Mesenteric fat pad (tissue), 1 donor: ENCODE measurements around the gene FGF19. TPM values are rescaled to one million over a fixed set of nuclear protein-coding genes. Genes with fewer than 3 reads are reported as not detected.

Experiments used
- DNase-seq: peaks from one replicate; pipeline ENCODE4 v3.0.0-alpha.2; 2020; ENCODE audit warnings: low spot score
- total RNA-seq: library from RNA; stranded (reverse); fragmentation: NEBNext Ultra II Directional; extraction: Animal tissue kit (Norgen Biotek cat#: 25700); gene quantifications from one replicate; pipeline ENCODE4 v1.2.1, GENCODE V29; 2021
- donor health status: DM: yes; HTN: yes; CAD: no.

The FGF19 gene
- total RNA-seq, 1 donor from 2014 or later, result not detected

- no peak for DNase-seq
Measured at GRCh38 chr11:69718147-69718546, 14.3 kb upstream of the FGF19 start.

DNA sequence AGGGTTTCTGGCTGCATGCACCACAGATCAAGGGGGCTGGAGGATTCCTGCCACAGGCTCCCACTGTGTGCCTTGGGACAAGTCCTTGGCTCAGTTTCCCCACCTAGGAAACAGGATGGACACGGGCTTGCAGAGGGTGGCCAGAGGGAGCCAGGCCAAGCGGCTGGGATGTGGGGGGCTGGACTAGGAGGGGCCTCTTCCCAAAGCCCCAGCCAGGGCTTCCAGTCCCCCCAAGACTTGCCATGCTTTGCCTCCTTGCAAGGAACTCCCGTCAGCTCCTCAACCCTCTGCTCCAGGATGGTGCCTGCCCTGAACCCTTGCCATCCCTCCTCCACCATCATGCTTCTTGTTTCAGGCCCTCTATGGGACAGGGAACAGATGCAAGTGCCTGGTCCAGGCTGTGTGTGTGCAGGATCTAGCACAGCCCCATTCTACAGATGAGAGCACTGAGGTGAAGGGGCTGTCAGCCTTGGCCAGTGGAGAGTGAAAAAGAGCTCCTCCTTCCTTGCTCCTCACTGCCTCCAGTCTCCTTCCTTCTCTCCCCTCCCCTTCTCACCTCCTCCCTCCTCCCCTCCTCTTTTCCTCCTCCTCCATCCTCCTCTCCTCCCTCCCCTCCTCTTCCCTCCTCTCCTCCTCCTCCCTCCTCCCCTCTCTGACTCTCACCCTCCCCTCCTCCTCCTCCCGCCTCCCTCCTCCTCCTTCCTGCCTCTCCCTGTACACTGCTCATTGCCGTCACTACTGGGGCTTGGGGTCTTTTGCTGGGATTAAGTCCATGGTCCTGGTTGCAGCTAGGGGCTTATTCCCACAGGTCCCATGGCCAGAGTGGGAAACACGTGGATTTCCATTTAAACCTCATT is 13.3 kb upstream of the FGF19 start:
- DNase-seq, result no peak

DNA sequence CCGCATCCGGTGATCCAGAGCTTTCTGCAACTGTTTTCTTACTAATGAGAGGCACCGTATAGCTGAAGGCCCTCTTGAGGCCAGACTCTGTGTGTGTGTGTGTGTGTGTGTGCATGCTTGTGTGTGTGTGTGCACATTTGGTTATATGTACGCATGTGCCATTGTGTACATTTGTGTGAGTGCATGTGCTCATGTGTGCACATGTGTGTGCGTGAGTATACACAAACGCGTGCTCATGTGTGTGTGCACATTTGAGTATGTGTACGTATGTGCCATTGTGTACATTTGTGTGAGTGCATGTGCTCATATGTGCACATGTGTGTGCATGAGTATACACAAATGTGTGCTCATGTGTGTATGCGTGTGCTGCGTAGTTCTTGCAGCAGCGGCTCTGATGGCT is 12.3 kb upstream of the FGF19 start:
- DNase-seq, result no peak

GRCh38 chr11:69715446-69715845 is 11.6 kb upstream of the FGF19 start:
- no peak for DNase-seq

DNA sequence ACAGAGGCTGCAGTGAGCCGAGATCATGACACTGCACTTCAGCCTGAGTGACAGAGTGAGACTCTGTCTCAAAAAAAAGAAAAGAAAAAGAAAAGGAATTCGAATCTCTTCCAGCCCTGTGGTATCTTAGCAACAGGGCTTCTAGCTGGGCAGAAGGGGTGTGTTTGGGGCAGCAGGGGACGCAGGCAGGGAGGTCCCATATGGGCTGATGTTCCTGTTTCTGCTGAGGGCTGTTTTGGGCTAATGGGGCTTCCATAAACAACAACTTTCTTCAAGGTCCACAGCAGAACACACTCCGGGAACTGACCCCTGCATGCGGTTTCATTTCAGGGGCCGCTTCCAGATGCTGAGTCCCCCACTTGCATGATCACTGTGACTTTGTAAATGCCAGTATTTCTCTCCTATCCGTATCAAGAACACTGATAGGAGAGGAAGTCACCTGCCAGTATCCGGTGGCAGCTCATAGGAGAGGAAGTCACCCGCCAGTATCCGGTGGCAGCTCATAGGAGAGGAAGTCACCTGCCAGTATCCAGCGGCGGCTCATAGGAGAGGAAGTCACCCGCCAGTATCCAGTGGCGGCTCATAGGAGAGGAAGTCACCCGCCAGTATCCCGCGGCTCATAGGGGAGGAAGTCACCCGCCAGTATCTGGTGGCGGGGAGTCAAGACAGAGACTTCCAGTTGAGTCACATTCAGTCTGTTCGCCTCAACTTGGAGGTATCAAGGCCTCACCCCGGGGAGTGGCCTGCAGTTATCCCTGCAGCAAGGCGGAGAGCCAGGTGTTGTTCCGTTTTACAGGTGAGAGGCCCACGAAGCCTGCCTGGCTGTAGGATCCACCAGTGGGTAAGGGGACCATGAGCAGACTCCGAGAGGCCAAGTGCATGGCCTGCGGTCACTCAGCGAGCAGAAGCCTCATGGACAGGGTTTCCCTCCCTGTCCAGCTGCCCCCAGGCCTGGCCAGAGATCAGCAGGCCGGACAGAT is 8.3 kb upstream of the FGF19 start:
- DNase-seq, result no peak

GRCh38 chr11:69708736-69709401 is 5.0 kb upstream of the FGF19 start:
- no peak for DNase-seq

GRCh38 chr11:69707176-69707575 is 3.4 kb upstream of the FGF19 start:
- DNase-seq, result no peak

DNA sequence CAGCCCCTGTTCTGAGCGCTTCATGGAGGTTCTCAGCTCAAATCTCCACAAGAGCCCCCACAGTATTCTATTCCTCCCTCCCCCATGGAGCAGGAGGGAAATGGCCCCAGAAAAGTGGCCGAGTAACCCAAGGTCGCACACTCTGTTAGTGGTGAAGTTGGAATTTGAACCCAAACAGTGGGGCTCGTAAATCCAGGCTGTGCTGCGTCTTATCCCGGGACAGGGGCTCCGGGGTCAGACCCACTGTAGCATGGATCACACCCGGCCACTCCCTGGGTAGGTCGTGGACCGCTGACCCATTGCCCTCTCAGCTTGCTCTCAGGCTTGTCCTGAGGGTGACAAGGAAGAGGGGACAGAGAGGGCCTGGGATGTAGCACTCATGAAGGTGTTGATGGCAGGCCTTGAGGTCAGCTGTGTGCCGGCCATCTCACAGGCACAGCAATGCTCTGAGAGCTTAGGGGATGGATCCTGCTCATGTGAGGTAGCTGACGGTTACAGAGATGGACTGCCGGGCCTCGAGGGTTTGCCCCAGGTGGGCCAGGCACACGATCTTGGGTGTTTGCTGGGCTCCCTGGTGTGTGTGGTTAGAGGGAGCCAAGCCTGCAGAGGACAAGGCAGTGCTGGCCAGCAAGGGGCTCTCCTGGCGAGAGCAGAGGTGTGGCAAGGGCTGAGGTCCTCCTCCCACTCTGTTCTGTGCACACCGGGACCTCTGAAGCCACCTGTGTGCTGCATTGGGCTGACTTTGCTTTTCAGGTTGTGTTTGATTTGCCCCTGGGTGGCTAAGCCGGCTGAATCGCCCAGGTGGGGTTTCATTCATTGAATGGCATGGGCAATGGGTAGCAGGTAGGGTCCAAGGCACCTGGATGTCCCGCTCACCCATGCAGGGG is 2.3 kb upstream of the FGF19 start:
- no peak for DNase-seq

GRCh38 chr11:69705351-69705811 is 1.6 kb upstream of the FGF19 start:
- no peak for DNase-seq

GRCh38 chr11:69704508-69705253 is 859 bp upstream of the FGF19 start:
- DNase-seq, result no peak

DNA sequence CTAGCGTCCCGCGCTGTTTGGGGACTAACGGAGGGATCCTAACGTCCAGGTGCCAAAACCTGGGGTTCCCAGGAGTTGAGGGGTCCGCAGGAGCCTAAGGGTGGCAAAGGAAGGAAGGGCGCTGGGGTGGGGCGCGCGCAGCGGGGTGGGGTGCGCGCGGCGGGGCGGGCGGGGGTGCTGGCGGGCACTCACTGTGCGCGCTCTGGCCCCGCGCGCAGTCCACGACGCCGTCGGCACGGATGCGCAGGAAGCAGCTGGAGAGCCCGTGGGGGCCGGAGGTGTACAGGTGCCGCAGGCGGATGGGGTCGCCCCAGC is 412 bp downstream of the FGF19 start:
- DNase-seq, result no peak

DNA sequence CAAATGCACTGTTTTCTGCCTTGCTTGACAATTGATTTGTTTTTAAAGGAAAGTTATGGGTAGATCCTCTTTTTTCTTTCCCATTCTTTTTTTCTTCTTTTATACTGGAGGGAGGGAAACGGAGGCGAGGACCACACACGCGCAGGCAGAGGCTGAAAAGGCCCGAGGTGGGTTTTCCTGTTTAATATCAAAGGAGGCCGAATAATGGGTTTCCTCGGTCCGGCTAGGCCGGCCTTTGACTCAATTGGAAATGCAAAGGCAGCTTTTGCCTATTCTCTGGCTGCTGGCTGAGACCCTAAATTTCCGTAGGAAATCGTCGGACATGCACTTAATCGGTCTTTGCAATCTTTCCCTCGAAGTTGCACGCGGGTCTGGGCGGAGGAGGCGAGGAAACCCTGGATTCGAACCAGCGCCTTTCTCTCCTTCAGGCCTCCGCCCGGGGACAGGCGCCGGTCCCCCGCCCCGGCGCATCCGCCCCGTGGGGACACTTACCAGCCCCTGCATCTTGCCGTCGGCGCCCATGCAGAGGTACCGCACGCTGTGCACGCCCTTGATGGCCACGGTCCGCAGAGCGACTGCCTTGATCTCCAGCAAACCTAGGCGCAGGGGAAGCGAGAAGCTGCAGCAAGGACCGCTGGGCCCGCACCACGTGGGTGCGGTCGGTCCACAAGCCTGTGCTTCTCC is 911 bp downstream of the FGF19 start:
- DNase-seq, result no peak

DNA sequence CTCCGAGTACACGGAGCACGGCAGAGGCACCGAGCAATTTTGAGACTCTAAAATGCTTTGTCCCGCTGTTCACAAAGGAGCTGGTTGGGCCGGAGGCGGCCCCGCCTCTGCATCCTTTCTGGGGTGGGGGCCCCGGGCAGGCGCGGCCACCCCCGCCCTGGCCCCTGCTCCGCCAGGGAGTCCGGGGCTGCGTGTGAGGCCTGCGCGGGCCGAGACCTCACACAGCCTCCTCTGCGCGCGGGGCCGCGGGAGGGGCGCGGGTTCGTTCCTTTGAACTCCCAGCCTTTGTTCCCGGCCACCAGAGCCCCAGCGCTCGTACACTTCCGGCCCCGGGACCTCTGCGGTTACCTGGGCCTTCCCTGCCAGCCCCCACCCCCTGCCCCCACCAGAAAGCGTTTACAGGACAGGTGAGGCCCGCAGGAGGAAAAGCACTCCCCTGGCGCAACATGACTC is 1.6 kb downstream of the FGF19 start:
- DNase-seq, result no peak

- no peak for DNase-seq
Measured at GRCh38 chr11:69700278-69701140, 3.3 kb downstream of the FGF19 start.

- DNase-seq, result no peak
Measured at GRCh38 chr11:69699213-69699612, 4.6 kb downstream of the FGF19 start.

GRCh38 chr11:69698362-69698761 is 5.5 kb downstream of the FGF19 start:
- no peak for DNase-seq

- DNase-seq, result no peak
Measured at GRCh38 chr11:69697861-69698260, 6.0 kb downstream of the FGF19 start.

GRCh38 chr11:69697469-69697843 is 6.4 kb downstream of the FGF19 start:
- DNase-seq, result no peak
